Fibroblast of mammary gland (primary cell): Measurements from ENCODE around the gene FHOD3.

ENCODE experiments used
- DNase-seq: peaks from one replicate; pipeline ENCODE4 v3.0.0-alpha.2; 2010; ENCODE audit warnings: low read depth
- H3K4me3 ChIP-seq: 2 replicates; pipeline ENCODE4 v1.5.1; 2011; ENCODE audit warnings: low read depth, mild to moderate bottlenecking, low read length, moderate library complexity; ENCODE audit not compliant: control insufficient read depth
- CTCF ChIP-seq: conservative IDR thresholded peaks from 2 replicates; pipeline ENCODE4 v1.5.1; 2011; ENCODE audit warnings: low read depth, low read length, inconsistent platforms; ENCODE audit not compliant: control insufficient read depth, insufficient read depth

FHOD3 gene

GRCh38 chr18:36643061-36643460, 345.5 kb downstream of the FHOD3 start:
- TF ChIP-seq CTCF = no peak
- DNase-seq = no peak
- no peak overlapping the region for H3K4me3 ChIP-seq

- DNase-seq = no peak
- no peak for TF ChIP-seq CTCF
- H3K4me3 ChIP-seq = no peak overlapping the region
Observed at GRCh38 chr18:36648803-36649202, 351.3 kb downstream of the FHOD3 start.

- TF ChIP-seq CTCF = no peak
- DNase-seq = no peak
- H3K4me3 ChIP-seq = no peak overlapping the region
Observed at GRCh38 chr18:36649205-36649604, 351.7 kb downstream of the FHOD3 start.

- TF ChIP-seq CTCF = no peak
- DNase-seq = no peak
- no peak overlapping the region for H3K4me3 ChIP-seq
Observed at GRCh38 chr18:36650266-36650665, 352.8 kb downstream of the FHOD3 start.

- H3K4me3 ChIP-seq = no peak overlapping the region
- TF ChIP-seq CTCF = no peak
- DNase-seq = no peak
Observed at GRCh38 chr18:36650906-36651305, 353.4 kb downstream of the FHOD3 start.

- no peak overlapping the region for H3K4me3 ChIP-seq
- no peak for DNase-seq
- no peak for TF ChIP-seq CTCF
Observed at GRCh38 chr18:36652503-36652902, 355.0 kb downstream of the FHOD3 start.
